ENCODE results near the gene RFX7.

RFX7 gene

GRCh38 chr15:56126409-56126808 lies 117.3 kb downstream of the RFX7 start:
- DNase-seq (ENCODE audit: low read depth in 2 of 2) = no peak

GRCh38 chr15:56124391-56124790 lies 119.3 kb downstream of the RFX7 start:
- no peak for DNase-seq (ENCODE audit: low read depth in 2 of 2)

- DNase-seq (ENCODE audit: low read depth in 2 of 2) = no peak
Measured at GRCh38 chr15:56105855-56106254, 137.8 kb downstream of the RFX7 start.

- no peak for DNase-seq (ENCODE audit: low read depth in 2 of 2)
Measured at GRCh38 chr15:56102441-56102840, 141.2 kb downstream of the RFX7 start.

GRCh38 chr15:56099311-56099710 lies 144.4 kb downstream of the RFX7 start:
- DNase-seq (ENCODE audit: low read depth in 2 of 2) = no peak

- no peak for DNase-seq (ENCODE audit: low read depth in 2 of 2)
Measured at GRCh38 chr15:56098195-56098863, 145.3 kb downstream of the RFX7 start.

GRCh38 chr15:56095406-56095805 lies 148.3 kb downstream of the RFX7 start:
- DNase-seq (ENCODE audit: low read depth in 2 of 2) = no peak

GRCh38 chr15:56094171-56094570 lies 149.5 kb downstream of the RFX7 start:
- DNase-seq (ENCODE audit: low read depth in 2 of 2) = no peak

- no peak for DNase-seq (ENCODE audit: low read depth in 2 of 2)
Measured at GRCh38 chr15:56088389-56088788, 155.3 kb downstream of the RFX7 start.

GRCh38 chr15:56086566-56086965 lies 157.1 kb downstream of the RFX7 start:
- DNase-seq (ENCODE audit: low read depth in 2 of 2) = no peak

GRCh38 chr15:56082263-56082761 lies 161.4 kb downstream of the RFX7 start:
- no peak for DNase-seq (ENCODE audit: low read depth in 2 of 2)

GRCh38 chr15:56077081-56077480 lies 166.6 kb downstream of the RFX7 start:
- no peak for DNase-seq (ENCODE audit: low read depth in 2 of 2)

GRCh38 chr15:56076640-56077039 lies 167.0 kb downstream of the RFX7 start:
- DNase-seq (ENCODE audit: low read depth in 2 of 2) = no peak

- no peak for DNase-seq (ENCODE audit: low read depth in 2 of 2)
Measured at GRCh38 chr15:56074481-56075265, 169.0 kb downstream of the RFX7 start.

- no peak for DNase-seq (ENCODE audit: low read depth in 2 of 2)
Measured at GRCh38 chr15:56064152-56064551, 179.5 kb downstream of the RFX7 start.

GRCh38 chr15:56059716-56060115 lies 184.0 kb downstream of the RFX7 start:
- no peak for DNase-seq (ENCODE audit: low read depth in 2 of 2)

GRCh38 chr15:56058986-56059385 lies 184.7 kb downstream of the RFX7 start:
- DNase-seq (ENCODE audit: low read depth in 2 of 2) = no peak

GRCh38 chr15:56056626-56057025 lies 187.1 kb downstream of the RFX7 start:
- no peak for DNase-seq (ENCODE audit: low read depth in 2 of 2)

GRCh38 chr15:56053046-56053400 lies 190.7 kb downstream of the RFX7 start:
- no peak for DNase-seq (ENCODE audit: low read depth in 2 of 2)

GRCh38 chr15:56052395-56053045 lies 191.2 kb downstream of the RFX7 start:
- DNase-seq (ENCODE audit: low read depth in 2 of 2) = no peak

- no peak for DNase-seq (ENCODE audit: low read depth in 2 of 2)
Measured at GRCh38 chr15:56051676-56052075, 192.0 kb downstream of the RFX7 start.

- DNase-seq (ENCODE audit: low read depth in 2 of 2) = no peak
Measured at GRCh38 chr15:56049577-56049976, 194.1 kb downstream of the RFX7 start.

- DNase-seq (ENCODE audit: low read depth in 2 of 2) = no peak
Measured at GRCh38 chr15:56047354-56047753, 196.3 kb downstream of the RFX7 start.

Data from fibroblast of skin of left biceps (primary cell).